CD14-positive monocyte (primary cell): Measurements from ENCODE around the gene BRICD5. TPM values are rescaled to one million over a fixed set of nuclear protein-coding genes. Genes with fewer than 3 reads are reported as not detected.

Experiments used
- DNase-seq, 3 donors: peaks; one replicate each; pipeline ENCODE4 v3.0.0-alpha.2; 2011 to 2022
- H2AFZ ChIP-seq: 2 replicates; pipeline ENCODE4 v1.6.0; 2012; ENCODE audit warnings: mild to moderate bottlenecking, low read depth, low read length, inconsistent platforms; ENCODE audit not compliant: insufficient read depth, poor library complexity, severe bottlenecking
- H3K27ac ChIP-seq, 2 donors: 1 replicate in 1 of 2; 2 replicates in 1 of 2; pipeline ENCODE4 v1.5.1; 2012 to 2013; ENCODE audit warnings: low read length in 2 of 2, control low read depth in 1 of 2, inconsistent platforms in 1 of 2, low read depth in 1 of 2, mild to moderate bottlenecking in 1 of 2
- H3K27me3 ChIP-seq, 2 donors: one replicate each; pipeline versions ENCODE4 v1.6.0 to v1.6.1; 2011 to 2013; ENCODE audit warnings: low read length in 2 of 2; ENCODE audit not compliant: control insufficient read depth in 2 of 2, insufficient read depth in 2 of 2
- H3K36me3 ChIP-seq, 2 donors: replicated peaks in 1 of 2; 1 replicate in 1 of 2; 2 replicates in 1 of 2; pipeline versions ENCODE4 v1.5.1 to v1.6.1; 2012 to 2013; ENCODE audit warnings: low read length in 2 of 2, control low read depth in 1 of 2, inconsistent platforms in 1 of 2, mild to moderate bottlenecking in 1 of 2; ENCODE audit not compliant: insufficient read depth in 2 of 2, control insufficient read depth in 1 of 2
- H3K4me1 ChIP-seq, 2 donors: 1 replicate in 1 of 2; 2 replicates in 1 of 2; pipeline versions ENCODE4 v1.5.1 to v1.6.1; 2012 to 2013; ENCODE audit warnings: low read length in 2 of 2, control low read depth in 1 of 2, inconsistent platforms in 1 of 2, mild to moderate bottlenecking in 1 of 2, moderate library complexity in 1 of 2; ENCODE audit not compliant: insufficient read depth in 2 of 2, control insufficient read depth in 1 of 2
- H3K4me2 ChIP-seq: replicated peaks from 2 replicates; pipeline ENCODE3; 2012; ENCODE audit warnings: low read length, moderate library complexity, mild to moderate bottlenecking; ENCODE audit not compliant: poor library complexity, severe bottlenecking; ENCODE audit errors: extremely low read depth
- H3K4me3 ChIP-seq, 3 experiments: fragments of 200-600 bp in 1 of 3; sonication (generic) in 1 of 3; replicated peaks in 1 of 3; 1 replicate in 2 of 3; 2 replicates in 1 of 3; pipeline ENCODE4 v1.5.1; 2011 to 2013; ENCODE audit warnings: low read length in 3 of 3, mild to moderate bottlenecking in 3 of 3, control low read depth in 2 of 3, low read depth in 2 of 3, inconsistent platforms in 1 of 3, moderate library complexity in 1 of 3
- H3K79me2 ChIP-seq: 2 replicates; pipeline ENCODE4 v1.6.0; 2012; ENCODE audit warnings: mild to moderate bottlenecking, control low read depth, inconsistent platforms, low read length, moderate library complexity; ENCODE audit not compliant: insufficient read depth
- H3K9ac ChIP-seq: 2 replicates; pipeline ENCODE4 v1.6.0; 2017; ENCODE audit warnings: low read length, mild to moderate bottlenecking; ENCODE audit not compliant: insufficient read depth, poor library complexity, severe bottlenecking
- H3K9me3 ChIP-seq, 2 donors: replicated peaks in 1 of 2; 1 replicate in 1 of 2; 2 replicates in 1 of 2; pipeline versions ENCODE4 v1.5.1 to v1.6.1; 2012 to 2013; ENCODE audit warnings: low read length in 2 of 2, control low read depth in 1 of 2; ENCODE audit not compliant: control insufficient read depth in 1 of 2, insufficient read depth in 1 of 2
- H4K20me1 ChIP-seq: 2 replicates; pipeline ENCODE4 v1.6.0; 2012; ENCODE audit warnings: mild to moderate bottlenecking, low read length, control low read depth, moderate library complexity; ENCODE audit not compliant: insufficient read depth
- H3K27ac Mint-ChIP-seq, 7 donors: one replicate each; pipeline ENCODE4 v1.8.0; 2020; ENCODE audit warnings: mild to moderate bottlenecking in 7 of 7, mixed read lengths in 7 of 7, moderate library complexity in 6 of 7, inconsistent platforms in 2 of 7
- H3K27me3 Mint-ChIP-seq, 3 donors: one replicate each; pipeline ENCODE4 v1.8.0; 2021 to 2022; ENCODE audit warnings: low read depth in 3 of 3, mild to moderate bottlenecking in 3 of 3, mixed read lengths in 3 of 3, moderate library complexity in 3 of 3, inconsistent platforms in 1 of 3
- H3K36me3 Mint-ChIP-seq, 2 donors: one replicate each; pipeline ENCODE4 v1.8.0; 2020; ENCODE audit warnings: mixed read lengths in 2 of 2, inconsistent platforms in 1 of 2, mild to moderate bottlenecking in 1 of 2
- H3K4me1 Mint-ChIP-seq: one replicate; pipeline ENCODE4 v1.8.0; 2020; ENCODE audit warnings: mild to moderate bottlenecking, mixed read lengths
- H3K4me3 Mint-ChIP-seq, 2 donors: one replicate each; pipeline ENCODE4 v1.8.0; 2020; ENCODE audit warnings: mild to moderate bottlenecking in 2 of 2, mixed read lengths in 2 of 2, moderate library complexity in 1 of 2
- H3K9me3 Mint-ChIP-seq, 7 donors: one replicate each; pipeline ENCODE4 v1.8.0; 2020 to 2022; ENCODE audit warnings: mixed read lengths in 7 of 7, mild to moderate bottlenecking in 6 of 7, moderate library complexity in 6 of 7, inconsistent platforms in 2 of 7
- WGBS: methylation state at CpG from one replicate; pipeline ENCODE4 v1.1.5; 2013; ENCODE audit warnings: missing lambda C conversion rate; ENCODE audit not compliant: insufficient coverage; 5-methylcytosine and 5-hydroxymethylcytosine counted together
- intact Hi-C, 2 donors: fragments of 100-400 bp; cut with micrococcal nuclease; formaldehyde crosslinking; loops; one replicate each; pipeline versions ENCODE4 v1.15.0 to v1.15.1; 2023
- polyA plus RNA-seq, 3 donors: library from polyadenylated mRNA; depleted of rRNA in 1 of 3; unstranded in 2 of 3; stranded (reverse) in 1 of 3; fragments of 300-500 nt in 2 of 3; fragments of >200 nt in 1 of 3; fragmentation: Illumina TruSeq in 2 of 3; gene quantifications; 1 replicate in 2 of 3; 2 replicates in 1 of 3; pipeline ENCODE4 v1.2.3, GENCODE V29; 2012 to 2021
- TF ChIP-seq, protein P1 (sequence below): fragments of 200-600 bp; IDR thresholded peaks from one replicate; pipeline ENCODE4 v1.8.0; 2022; ENCODE audit warnings: antibody characterized with exemption, mild to moderate bottlenecking

BRICD5 gene
- polyA plus RNA-seq, 3 donors, result 8.8 TPM; not detected in 2

DNA sequence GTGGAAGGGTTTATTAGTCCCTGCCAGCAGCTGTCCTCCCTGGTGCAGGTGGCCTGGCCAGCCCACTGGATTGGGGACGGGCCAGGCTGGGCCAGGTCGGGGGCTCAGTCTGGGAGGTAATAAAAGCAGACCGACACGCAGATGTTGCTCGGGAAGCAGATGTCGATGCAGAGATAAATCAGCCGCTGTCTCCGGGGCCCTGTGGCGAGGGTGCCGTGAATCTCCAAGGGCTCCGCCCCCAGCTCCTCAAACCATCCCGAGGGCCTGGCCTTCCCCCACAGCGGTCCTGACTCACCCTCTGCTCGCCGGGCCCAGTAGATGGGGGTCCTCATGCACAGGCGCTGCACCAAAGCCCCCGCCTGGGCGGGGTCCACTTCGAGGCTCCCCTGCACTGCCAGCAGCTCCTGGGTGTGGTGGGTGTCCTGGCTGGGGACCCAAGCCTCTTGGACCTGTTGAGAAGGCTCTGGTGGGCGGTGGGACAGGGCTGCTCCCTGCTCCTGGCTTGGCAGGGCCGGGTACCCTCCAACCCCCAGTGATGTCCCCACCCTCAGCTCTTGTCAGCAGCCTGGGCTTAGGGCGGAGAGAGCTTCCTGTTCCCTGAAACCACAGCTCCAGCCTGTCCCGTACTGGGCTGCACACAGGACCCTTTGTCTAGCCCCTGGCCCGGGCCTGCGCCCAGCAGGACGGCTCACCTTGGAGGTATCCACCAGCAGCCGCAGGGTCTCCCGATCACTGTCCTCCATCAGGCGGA, 1.2 kb downstream of the BRICD5 start:
- TF ChIP-seq, protein P1, sequence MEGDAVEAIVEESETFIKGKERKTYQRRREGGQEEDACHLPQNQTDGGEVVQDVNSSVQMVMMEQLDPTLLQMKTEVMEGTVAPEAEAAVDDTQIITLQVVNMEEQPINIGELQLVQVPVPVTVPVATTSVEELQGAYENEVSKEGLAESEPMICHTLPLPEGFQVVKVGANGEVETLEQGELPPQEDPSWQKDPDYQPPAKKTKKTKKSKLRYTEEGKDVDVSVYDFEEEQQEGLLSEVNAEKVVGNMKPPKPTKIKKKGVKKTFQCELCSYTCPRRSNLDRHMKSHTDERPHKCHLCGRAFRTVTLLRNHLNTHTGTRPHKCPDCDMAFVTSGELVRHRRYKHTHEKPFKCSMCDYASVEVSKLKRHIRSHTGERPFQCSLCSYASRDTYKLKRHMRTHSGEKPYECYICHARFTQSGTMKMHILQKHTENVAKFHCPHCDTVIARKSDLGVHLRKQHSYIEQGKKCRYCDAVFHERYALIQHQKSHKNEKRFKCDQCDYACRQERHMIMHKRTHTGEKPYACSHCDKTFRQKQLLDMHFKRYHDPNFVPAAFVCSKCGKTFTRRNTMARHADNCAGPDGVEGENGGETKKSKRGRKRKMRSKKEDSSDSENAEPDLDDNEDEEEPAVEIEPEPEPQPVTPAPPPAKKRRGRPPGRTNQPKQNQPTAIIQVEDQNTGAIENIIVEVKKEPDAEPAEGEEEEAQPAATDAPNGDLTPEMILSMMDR, result no peak
- 84% methylated on average over 21 of the region's 29 CpGs for WGBS
- DNase-seq, result no peak
- peaks cover 0 to 4% (median 2%) of the 10 kb centered on the region in 3 donors for H3K27me3 Mint-ChIP-seq
- Histone ChIP-seq H2AFZ (no peak overlapping the region), H3K27me3 (no peaks in the 10 kb centered on the region), H4K20me1 (peaks cover 47% of the 10 kb centered on the region), H3K36me3 (peaks cover 29 to 38% of the 10 kb centered on the region in 2 donors), H3K4me3 (no peak overlapping the region), H3K9ac (no peak overlapping the region), H3K4me1 (peaks cover 43 to 51% of the 10 kb centered on the region in 2 donors), H3K9me3 (no peaks in the 10 kb centered on the region), H3K79me2 (peaks cover 47% of the 10 kb centered on the region), H3K27ac (no peak overlapping the region), H3K4me2 (no peak overlapping the region)
- H3K4me1 Mint-ChIP-seq, result peaks cover 44% of the 10 kb centered on the region
- H3K27ac Mint-ChIP-seq, result no peak overlapping the region
- H3K36me3 Mint-ChIP-seq, result peaks cover 23 to 43% of the 10 kb centered on the region in 2 donors
- peaks cover 0 to 2% (median 0%) of the 10 kb centered on the region in 7 donors for H3K9me3 Mint-ChIP-seq
- H3K4me3 Mint-ChIP-seq, result no peak overlapping the region
- intact Hi-C loops, result loop anchor here (5.0 kb wide), 2 partner anchors 52 to 58 kb away; partner anchors contain the start of genes RNPS1 (in 2 of the 2) and TRAF7 (in 1 of the 2)

GRCh38 chr16:2208772-2209171, 1.9 kb downstream of the BRICD5 start:
- Histone ChIP-seq H3K4me1 (peaks cover 43 to 49% of the 10 kb centered on the region in 2 donors), H3K27me3 (no peaks in the 10 kb centered on the region), H3K27ac (no peak overlapping the region), H3K9me3 (no peaks in the 10 kb centered on the region), H2AFZ (no peak overlapping the region), H3K4me2 (no peak overlapping the region), H3K9ac (no peak overlapping the region), H4K20me1 (peaks cover 47% of the 10 kb centered on the region), H3K4me3 (no peak overlapping the region), H3K36me3 (peaks cover 29 to 38% of the 10 kb centered on the region in 2 donors), H3K79me2 (peaks cover 41% of the 10 kb centered on the region)
- peaks cover 0 to 4% (median 2%) of the 10 kb centered on the region in 3 donors for H3K27me3 Mint-ChIP-seq
- DNase-seq, result no peak
- H3K36me3 Mint-ChIP-seq, result peaks cover 23 to 43% of the 10 kb centered on the region in 2 donors
- TF ChIP-seq, protein P1, result no peak
- H3K27ac Mint-ChIP-seq, result no peak overlapping the region
- WGBS, result 98% methylated on average over 8 of the region's 9 CpGs
- peaks cover 0 to 2% (median 0%) of the 10 kb centered on the region in 7 donors for H3K9me3 Mint-ChIP-seq
- H3K4me3 Mint-ChIP-seq, result no peak overlapping the region
- peaks cover 45% of the 10 kb centered on the region for H3K4me1 Mint-ChIP-seq
- intact Hi-C loops, result loop anchor here (5.0 kb wide), 2 partner anchors 51 to 59 kb away; partner anchors contain the start of genes RNPS1 (in 2 of the 2) and TRAF7 (in 1 of the 2)
